HEK293 (cell line): ENCODE data around the gene FBXL15.

ENCODE experiments used
- CTCF ChIA-PET: fragments of 350-600 bp; formaldehyde crosslinking; extraction: SDS; loops from one replicate; lab custom pipeline; 2021; ENCODE audit warnings: antibody characterized with exemption; lab: Yijun Ruan, JAX
- POLR2A ChIA-PET: fragments of 300-600 bp; formaldehyde crosslinking; extraction: SDS; loops from one replicate; lab custom pipeline; 2020; ENCODE audit warnings: antibody characterized with exemption, inconsistent platforms; lab: Yijun Ruan, JAX
- H3K27ac ChIP-seq: fragments of 200-500 bp; sonication (Bioruptor generic); 2 replicates; pipeline ENCODE4 v1.5.1; 2014; ENCODE audit warnings: low read depth, low read length, control low read depth, inconsistent platforms; ENCODE audit errors: extremely low read depth
- H3K36me3 ChIP-seq, 2 experiments: fragments of 200-500 bp in 1 of 2; sonication (Bioruptor generic) in 1 of 2; 1 replicate in 1 of 2; 2 replicates in 1 of 2; pipeline ENCODE4 v1.5.1; 2014 to 2017; ENCODE audit warnings: inconsistent platforms in 2 of 2, low read length in 2 of 2; ENCODE audit not compliant: control insufficient read depth in 2 of 2, insufficient read depth in 1 of 2
- H3K4me1 ChIP-seq: fragments of 200-500 bp; sonication (Bioruptor generic); 2 replicates; pipeline ENCODE4 v1.5.1; 2014; ENCODE audit warnings: mild to moderate bottlenecking, low read length, inconsistent platforms; ENCODE audit not compliant: control insufficient read depth, insufficient read depth
- H3K4me3 ChIP-seq: 2 replicates; pipeline ENCODE4 v1.5.1; 2011; ENCODE audit warnings: low read depth, mild to moderate bottlenecking, control low read depth, low read length, moderate library complexity
- H3K9me3 ChIP-seq: fragments of 200-500 bp; sonication (Bioruptor generic); 2 replicates; pipeline ENCODE4 v1.5.1; 2014; ENCODE audit warnings: low read depth, low read length, inconsistent platforms; ENCODE audit not compliant: control insufficient read depth, insufficient read depth
- HOXD13 ChIP-seq: sonication (generic); formaldehyde crosslinking; IDR thresholded peaks from 2 replicates; pipeline ENCODE4 v1.8.0; 2022; ENCODE audit warnings: missing genetic modification reagents, borderline replicate concordance
- KLF9 ChIP-seq: fragments of 450-650 bp; formaldehyde crosslinking; IDR thresholded peaks from 2 replicates; pipeline ENCODE4 v1.5.1; 2016; ENCODE audit warnings: missing biosample characterization, missing genetic modification characterization, low read depth
- OSR2 ChIP-seq: fragments of 450-650 bp; formaldehyde crosslinking; IDR thresholded peaks from 2 replicates; pipeline ENCODE4 v1.5.1; 2016; ENCODE audit warnings: missing biosample characterization, missing genetic modification characterization
- REST ChIP-seq: fragments of 450-650 bp; formaldehyde crosslinking; IDR thresholded peaks from 2 replicates; pipeline ENCODE4 v1.5.1; 2016; ENCODE audit warnings: missing biosample characterization, missing genetic modification characterization
- SP3 ChIP-seq: fragments of 450-650 bp; formaldehyde crosslinking; IDR thresholded peaks from 2 replicates; pipeline ENCODE4 v1.5.1; 2016; ENCODE audit warnings: missing biosample characterization, missing genetic modification characterization
- SP7 ChIP-seq: fragments of 450-650 bp; formaldehyde crosslinking; IDR thresholded peaks from 2 replicates; pipeline ENCODE4 v1.5.1; 2016; ENCODE audit warnings: missing biosample characterization, missing genetic modification characterization
- ZBTB44 ChIP-seq: fragments of 450-650 bp; IDR thresholded peaks from 2 replicates; pipeline ENCODE4 v1.5.1; 2018; ENCODE audit warnings: missing biosample characterization, mild to moderate bottlenecking, missing genetic modification characterization
- ZBTB6 ChIP-seq: fragments of 450-650 bp; formaldehyde crosslinking; IDR thresholded peaks from 2 replicates; pipeline ENCODE4 v1.5.1; 2017; ENCODE audit warnings: missing biosample characterization, missing genetic modification characterization
- ZBTB8A ChIP-seq: fragments of 450-650 bp; formaldehyde crosslinking; IDR thresholded peaks from 2 replicates; pipeline ENCODE4 v1.5.1; 2016; ENCODE audit warnings: missing biosample characterization, missing genetic modification characterization
- ZNF221 ChIP-seq: fragments of 450-650 bp; formaldehyde crosslinking; IDR thresholded peaks from 2 replicates; pipeline ENCODE4 v1.5.1; 2017; ENCODE audit warnings: missing biosample characterization, missing genetic modification characterization, borderline replicate concordance
- ZNF350 ChIP-seq: fragments of 450-650 bp; formaldehyde crosslinking; IDR thresholded peaks from 2 replicates; pipeline ENCODE4 v1.5.0; 2017; ENCODE audit warnings: missing biosample characterization, mild to moderate bottlenecking, missing genetic modification characterization
- ZNF473 ChIP-seq: fragments of 450-650 bp; formaldehyde crosslinking; IDR thresholded peaks from 2 replicates; pipeline ENCODE4 v1.5.1; 2017; ENCODE audit warnings: missing biosample characterization, missing genetic modification characterization
- ZNF585B ChIP-seq: fragments of 450-650 bp; formaldehyde crosslinking; IDR thresholded peaks from 2 replicates; pipeline ENCODE4 v1.5.1; 2016; ENCODE audit warnings: missing biosample characterization, missing genetic modification characterization
- ZNF624 ChIP-seq: fragments of 450-650 bp; formaldehyde crosslinking; IDR thresholded peaks from 2 replicates; pipeline ENCODE4 v1.5.1; 2017; ENCODE audit warnings: missing biosample characterization, missing genetic modification characterization
- ZNF654 ChIP-seq: fragments of 450-650 bp; formaldehyde crosslinking; IDR thresholded peaks from 2 replicates; pipeline ENCODE4 v1.5.1; 2016; ENCODE audit warnings: low read depth, missing biosample characterization, missing genetic modification characterization
- ZNF777 ChIP-seq: fragments of 450-650 bp; formaldehyde crosslinking; IDR thresholded peaks from 2 replicates; pipeline ENCODE4 v1.5.1; 2017; ENCODE audit warnings: missing biosample characterization, missing genetic modification characterization, borderline replicate concordance
- ZNF830 ChIP-seq: fragments of 450-650 bp; IDR thresholded peaks from 2 replicates; pipeline ENCODE4 v1.5.0; 2018; ENCODE audit warnings: missing biosample characterization, missing genetic modification characterization, low read depth, mild to moderate bottlenecking, moderate library complexity
- ZXDB ChIP-seq: fragments of 450-650 bp; formaldehyde crosslinking; IDR thresholded peaks from 2 replicates; pipeline ENCODE4 v1.5.1; 2016; ENCODE audit warnings: missing biosample characterization, missing genetic modification characterization
- TF ChIP-seq, protein P1 (sequence below): fragments of 450-650 bp; formaldehyde crosslinking; IDR thresholded peaks from 2 replicates; pipeline ENCODE4 v1.5.1; 2016; ENCODE audit warnings: missing biosample characterization, missing genetic modification characterization, borderline replicate concordance
- TF ChIP-seq, protein P2 (sequence below): fragments of 450-650 bp; formaldehyde crosslinking; IDR thresholded peaks from 2 replicates; pipeline ENCODE4 v1.5.1; 2017; ENCODE audit warnings: missing biosample characterization, missing genetic modification characterization

Gene FBXL15

DNA sequence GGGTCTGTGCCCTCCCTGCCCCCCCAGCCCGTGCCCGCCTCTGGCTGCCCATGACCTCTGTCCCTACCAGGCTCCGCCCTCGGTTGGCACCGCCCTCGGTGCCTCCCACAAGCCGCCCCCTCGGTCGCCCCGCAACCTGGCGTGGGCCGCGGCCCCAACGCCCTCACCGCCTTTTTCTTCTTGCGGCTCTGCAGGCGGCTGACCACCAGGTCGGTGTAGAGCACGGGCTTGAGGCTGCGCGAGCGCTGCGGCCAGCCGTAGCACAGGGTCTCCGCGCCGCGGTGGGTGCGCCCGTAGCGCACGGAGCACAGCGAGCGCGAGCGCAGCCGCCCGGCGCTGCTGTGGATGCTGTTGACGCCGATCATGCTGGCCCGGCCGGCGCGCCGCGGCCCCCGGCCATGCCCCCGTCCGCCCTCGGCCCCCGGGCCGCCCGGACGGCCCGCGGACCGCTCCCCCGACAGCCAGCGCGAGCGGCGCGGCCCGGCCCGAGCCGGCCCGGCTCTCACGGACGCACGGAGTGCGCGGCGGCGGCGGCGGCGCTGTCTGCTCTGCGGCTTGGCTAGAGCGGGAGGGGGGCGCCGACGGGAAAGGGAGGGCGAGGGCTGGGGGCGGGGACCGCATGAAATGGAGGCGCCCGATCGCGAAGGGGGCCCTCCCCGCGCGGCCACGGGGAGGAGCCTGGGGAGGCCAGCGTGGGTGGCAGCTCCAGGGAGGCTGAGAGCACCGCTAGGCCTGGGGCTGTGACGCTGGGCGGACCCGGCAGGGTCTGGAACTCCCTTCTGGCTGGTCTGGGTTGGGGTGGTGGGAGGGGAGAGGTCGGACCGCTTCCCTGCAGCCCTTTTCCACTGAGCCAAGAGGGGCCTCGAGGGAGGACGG, 11.7 kb upstream of the FBXL15 start (continued):
- TF ChIP-seq, protein P1, sequence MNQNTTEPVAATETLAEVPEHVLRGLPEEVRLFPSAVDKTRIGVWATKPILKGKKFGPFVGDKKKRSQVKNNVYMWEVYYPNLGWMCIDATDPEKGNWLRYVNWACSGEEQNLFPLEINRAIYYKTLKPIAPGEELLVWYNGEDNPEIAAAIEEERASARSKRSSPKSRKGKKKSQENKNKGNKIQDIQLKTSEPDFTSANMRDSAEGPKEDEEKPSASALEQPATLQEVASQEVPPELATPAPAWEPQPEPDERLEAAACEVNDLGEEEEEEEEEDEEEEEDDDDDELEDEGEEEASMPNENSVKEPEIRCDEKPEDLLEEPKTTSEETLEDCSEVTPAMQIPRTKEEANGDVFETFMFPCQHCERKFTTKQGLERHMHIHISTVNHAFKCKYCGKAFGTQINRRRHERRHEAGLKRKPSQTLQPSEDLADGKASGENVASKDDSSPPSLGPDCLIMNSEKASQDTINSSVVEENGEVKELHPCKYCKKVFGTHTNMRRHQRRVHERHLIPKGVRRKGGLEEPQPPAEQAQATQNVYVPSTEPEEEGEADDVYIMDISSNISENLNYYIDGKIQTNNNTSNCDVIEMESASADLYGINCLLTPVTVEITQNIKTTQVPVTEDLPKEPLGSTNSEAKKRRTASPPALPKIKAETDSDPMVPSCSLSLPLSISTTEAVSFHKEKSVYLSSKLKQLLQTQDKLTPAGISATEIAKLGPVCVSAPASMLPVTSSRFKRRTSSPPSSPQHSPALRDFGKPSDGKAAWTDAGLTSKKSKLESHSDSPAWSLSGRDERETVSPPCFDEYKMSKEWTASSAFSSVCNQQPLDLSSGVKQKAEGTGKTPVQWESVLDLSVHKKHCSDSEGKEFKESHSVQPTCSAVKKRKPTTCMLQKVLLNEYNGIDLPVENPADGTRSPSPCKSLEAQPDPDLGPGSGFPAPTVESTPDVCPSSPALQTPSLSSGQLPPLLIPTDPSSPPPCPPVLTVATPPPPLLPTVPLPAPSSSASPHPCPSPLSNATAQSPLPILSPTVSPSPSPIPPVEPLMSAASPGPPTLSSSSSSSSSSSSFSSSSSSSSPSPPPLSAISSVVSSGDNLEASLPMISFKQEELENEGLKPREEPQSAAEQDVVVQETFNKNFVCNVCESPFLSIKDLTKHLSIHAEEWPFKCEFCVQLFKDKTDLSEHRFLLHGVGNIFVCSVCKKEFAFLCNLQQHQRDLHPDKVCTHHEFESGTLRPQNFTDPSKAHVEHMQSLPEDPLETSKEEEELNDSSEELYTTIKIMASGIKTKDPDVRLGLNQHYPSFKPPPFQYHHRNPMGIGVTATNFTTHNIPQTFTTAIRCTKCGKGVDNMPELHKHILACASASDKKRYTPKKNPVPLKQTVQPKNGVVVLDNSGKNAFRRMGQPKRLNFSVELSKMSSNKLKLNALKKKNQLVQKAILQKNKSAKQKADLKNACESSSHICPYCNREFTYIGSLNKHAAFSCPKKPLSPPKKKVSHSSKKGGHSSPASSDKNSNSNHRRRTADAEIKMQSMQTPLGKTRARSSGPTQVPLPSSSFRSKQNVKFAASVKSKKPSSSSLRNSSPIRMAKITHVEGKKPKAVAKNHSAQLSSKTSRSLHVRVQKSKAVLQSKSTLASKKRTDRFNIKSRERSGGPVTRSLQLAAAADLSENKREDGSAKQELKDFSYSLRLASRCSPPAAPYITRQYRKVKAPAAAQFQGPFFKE (tag by site-specific recombination) = no peak
- TF ChIP-seq ZBTB8A (tag by site-specific recombination) = peak; percentile 43; the same call in 1 of the 2 replicates
- no peak for TF ChIP-seq ZNF624 (tag by site-specific recombination)
- TF ChIP-seq ZNF473 = no peak
- no peak for TF ChIP-seq ZNF654
- TF ChIP-seq, all 188 proteins: peak for 24

DNA sequence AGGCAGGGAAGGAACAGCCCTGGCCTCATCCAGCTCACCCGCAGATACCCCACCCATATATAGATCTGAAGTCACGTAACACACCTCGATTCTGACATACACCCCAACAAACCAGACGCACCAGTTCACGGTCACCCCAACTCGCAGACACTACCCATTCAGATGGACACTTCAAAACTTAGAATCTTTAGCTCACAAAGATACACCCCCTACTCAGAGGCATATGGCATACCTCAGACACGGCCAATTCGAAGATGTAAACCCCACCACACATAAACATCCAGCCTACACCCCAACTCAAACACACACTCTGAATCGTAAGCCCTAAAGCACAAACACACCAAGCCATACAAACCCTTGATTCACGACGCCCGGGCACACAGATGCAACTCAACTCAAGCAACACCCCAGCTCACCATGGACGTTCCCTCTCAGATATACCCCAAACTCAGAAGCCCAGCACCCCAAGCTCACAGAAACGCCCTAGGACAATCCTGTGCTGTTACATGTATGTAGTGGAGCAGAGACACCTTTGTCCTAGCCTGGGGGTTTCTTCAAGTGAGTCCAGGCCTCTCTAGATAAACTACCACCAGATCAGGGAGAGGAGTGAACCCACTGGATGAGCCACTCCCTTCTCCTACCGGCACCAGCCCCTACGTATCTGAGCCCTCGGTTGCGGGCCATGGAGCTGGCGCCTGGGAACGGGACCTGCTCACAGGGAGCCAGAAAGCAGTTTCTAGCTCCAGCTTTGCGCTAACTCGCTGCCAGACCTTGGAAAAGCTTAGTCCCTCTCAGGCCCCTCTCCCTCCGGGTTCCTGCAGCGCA, 10.8 kb upstream of the FBXL15 start:
- ChIA-PET POLR2A (interaction anchor here (1.0 to 1.3 kb wide), 2 partner anchors 11 kb away, joined by 3 to 4 read pairs; no protein-coding TSS in a partner anchor), CTCF (interaction anchor here (0.6 to 4.5 kb wide), 4 partner anchors 8 to 180 kb away, joined by 3 to 28 read pairs (median 4); partner anchors contain the start of gene NFKB2)
- Histone ChIP-seq H3K4me3 (no peak overlapping the region), H3K36me3 (no peaks in the 10 kb centered on the region), H3K9me3 (no peaks in the 10 kb centered on the region), H3K4me1 (no peaks in the 10 kb centered on the region; the same call in 1 of the 2 replicates), H3K27ac (no peak overlapping the region)
- no peak for TF ChIP-seq ZBTB44 (tag by site-specific recombination)
- TF ChIP-seq REST (tag by site-specific recombination) = no peak
- TF ChIP-seq ZNF221 = no peak
- TF ChIP-seq ZNF350 (tag by site-specific recombination) = no peak
- no peak for TF ChIP-seq SP7 (tag by site-specific recombination)
- TF ChIP-seq OSR2 (tag by site-specific recombination) = no peak
- TF ChIP-seq ZBTB6 (tag by site-specific recombination) = 0 out of 2 replicates have a peak, but pooled peaks have one; percentile 31
- no peak for TF ChIP-seq ZNF585B
- TF ChIP-seq HOXD13 = no peak
- no peak for TF ChIP-seq KLF9 (tag by site-specific recombination)
- no peak for TF ChIP-seq ZNF830
- TF ChIP-seq ZXDB = no peak
- TF ChIP-seq, protein P2, sequence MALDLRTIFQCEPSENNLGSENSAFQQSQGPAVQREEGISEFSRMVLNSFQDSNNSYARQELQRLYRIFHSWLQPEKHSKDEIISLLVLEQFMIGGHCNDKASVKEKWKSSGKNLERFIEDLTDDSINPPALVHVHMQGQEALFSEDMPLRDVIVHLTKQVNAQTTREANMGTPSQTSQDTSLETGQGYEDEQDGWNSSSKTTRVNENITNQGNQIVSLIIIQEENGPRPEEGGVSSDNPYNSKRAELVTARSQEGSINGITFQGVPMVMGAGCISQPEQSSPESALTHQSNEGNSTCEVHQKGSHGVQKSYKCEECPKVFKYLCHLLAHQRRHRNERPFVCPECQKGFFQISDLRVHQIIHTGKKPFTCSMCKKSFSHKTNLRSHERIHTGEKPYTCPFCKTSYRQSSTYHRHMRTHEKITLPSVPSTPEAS = no peak
- no peak for TF ChIP-seq ZNF777
- TF ChIP-seq SP3 (tag by site-specific recombination) = 0 out of 2 replicates have a peak, but pooled peaks have one; percentile 11
